Gastroesophageal sphincter (tissue), 4 donors: ENCODE results near the gene WNK2. TPM values are rescaled to one million over a fixed set of nuclear protein-coding genes. Genes with fewer than 3 reads are reported as not detected.
"Not testable (repeated sequence)": the region's sequence is repeated elsewhere in the genome, so short reads cannot be mapped to it uniquely, and the experiment has no call there.

Source experiments
- ATAC-seq: fragments of 150-250 bp; one replicate; pipeline ENCODE4 v1.9.1; 2016; ENCODE audit warnings: mild to moderate bottlenecking, moderate library complexity
- H3K27ac ChIP-seq, 4 donors: fragments of 200-600 bp; sonication (generic) in 3 of 4; 1 replicate in 3 of 4; 2 replicates in 1 of 4; pipeline ENCODE4 v1.5.1; 2016 to 2019
- H3K27me3 ChIP-seq: fragments of 200-600 bp; sonication (generic); one replicate; pipeline ENCODE4 v1.5.1; 2019
- H3K36me3 ChIP-seq, 2 donors: fragments of 200-600 bp; sonication (generic); one replicate each; pipeline ENCODE4 v1.5.1; 2019; ENCODE audit warnings: control low read depth in 1 of 2
- H3K4me1 ChIP-seq, 3 donors: fragments of 200-600 bp; sonication (generic); 1 replicate in 2 of 3; 2 replicates in 1 of 3; pipeline ENCODE4 v1.5.1; 2016 to 2019; ENCODE audit warnings: control low read depth in 2 of 3
- H3K4me3 ChIP-seq, 2 donors: fragments of 200-600 bp; sonication (generic); one replicate each; pipeline ENCODE4 v1.5.1; 2019; ENCODE audit warnings: mild to moderate bottlenecking in 1 of 2, moderate library complexity in 1 of 2
- H3K9me3 ChIP-seq, 3 donors: fragments of 200-600 bp; sonication (generic); one replicate each; pipeline ENCODE4 v1.5.1; 2017 to 2019; ENCODE audit warnings: control low read depth in 2 of 3
- CTCF ChIP-seq, 4 experiments: fragments of 200-600 bp in 2 of 4; fragments of 450-650 bp in 2 of 4; sonication (generic) in 1 of 4; IDR thresholded peaks; one replicate each; pipeline ENCODE4 v1.5.1; 2017 to 2019; ENCODE audit warnings: antibody characterized with exemption in 4 of 4, mild to moderate bottlenecking in 2 of 4, moderate library complexity in 2 of 4
- EP300 ChIP-seq: sonication (generic); formaldehyde crosslinking; IDR thresholded peaks from one replicate; pipeline ENCODE4 v1.6.1; 2017; ENCODE audit warnings: antibody characterized with exemption, mild to moderate bottlenecking
- POLR2A ChIP-seq, 2 donors: fragments of 450-650 bp; IDR thresholded peaks; one replicate each; pipeline ENCODE4 v1.6.1; 2017; ENCODE audit warnings: antibody characterized with exemption in 2 of 2, mild to moderate bottlenecking in 2 of 2, moderate library complexity in 1 of 2
- POLR2AphosphoS5 ChIP-seq: sonication (generic); formaldehyde crosslinking; IDR thresholded peaks from one replicate; pipeline ENCODE4 v1.6.1; 2017; ENCODE audit warnings: antibody characterized with exemption
- WGBS, 2 donors: methylation state at CpG; one replicate each; pipeline ENCODE4 v1.1.5; 2018; ENCODE audit warnings: low coverage in 1 of 2; 5-methylcytosine and 5-hydroxymethylcytosine counted together
- total RNA-seq, 4 donors: library from RNA; depleted of rRNA; stranded (reverse); fragments of >200 nt; gene quantifications; one replicate each; pipeline ENCODE4 v1.1.0, GENCODE V29; 2016

WNK2 gene
- total RNA-seq, 4 donors from 2014 or later, result 26.8 to 104 (median 48.6) TPM

- Histone ChIP-seq H3K27ac (no peak overlapping the region), H3K36me3 (no peaks in the 10 kb centered on the region), H3K4me1 (peaks cover 0 to 8% (median 0%) of the 10 kb centered on the region in 3 donors), H3K27me3 (no peaks in the 10 kb centered on the region), H3K9me3 (no peaks in the 10 kb centered on the region), H3K4me3 (no peak overlapping the region)
- 94 to 100% methylated on average over 1 to 2 of the region's 2 CpGs for WGBS, 2 donors
- no peak for ATAC-seq
- no peak for TF ChIP-seq EP300
- TF ChIP-seq CTCF (IDR thresholded peaks at IDR 0.05), result no peak
These were observed 171.9 kb downstream of the WNK2 start for GRCh38 chr9:93355827-93356226.

GRCh38 chr9:93357649-93358048, 173.7 kb downstream of the WNK2 start:
- TF ChIP-seq EP300 (no peak), POLR2A (IDR thresholded peaks at IDR 0.05) (no peak), POLR2AphosphoS5 (no peak), CTCF (IDR thresholded peaks at IDR 0.05) (no peak)
- H3K36me3 ChIP-seq, result no peaks in the 10 kb centered on the region
- WGBS, 2 donors, result 74 to 75% methylated on average over 4 to 5 of the region's 5 CpGs
- no peak overlapping the region for H3K4me3 ChIP-seq
- H3K4me1 ChIP-seq, result peaks cover 0 to 8% (median 0%) of the 10 kb centered on the region in 3 donors
- no peak overlapping the region for H3K27ac ChIP-seq
- ATAC-seq, result no peak
- H3K9me3 ChIP-seq, result peaks cover 0 to 12% (median 0%) of the 10 kb centered on the region in 3 donors
- no peaks in the 10 kb centered on the region for H3K27me3 ChIP-seq

- WGBS, 2 donors, result 83 to 92% methylated on average over 7 to 8 of the region's 8 CpGs
- ATAC-seq, H3K27me3 ChIP-seq, H3K4me1 ChIP-seq, H3K36me3 ChIP-seq, H3K4me3 ChIP-seq, H3K27ac ChIP-seq: not testable (repeated sequence)
- peaks cover 0 to 14% (median 0%) of the 10 kb centered on the region in 3 donors for H3K9me3 ChIP-seq
These were observed 176.0 kb downstream of the WNK2 start for GRCh38 chr9:93359907-93360306.

GRCh38 chr9:93361995-93362394, 178.1 kb downstream of the WNK2 start:
- H3K27me3 ChIP-seq, result no peaks in the 10 kb centered on the region
- no peak overlapping the region for H3K4me3 ChIP-seq
- no peaks in the 10 kb centered on the region for H3K4me1 ChIP-seq
- no peaks in the 10 kb centered on the region for H3K36me3 ChIP-seq
- H3K27ac ChIP-seq, result no peak overlapping the region
- TF ChIP-seq EP300 (no peak), POLR2A (IDR thresholded peaks at IDR 0.05) (no peak), POLR2AphosphoS5 (no peak), CTCF (IDR thresholded peaks at IDR 0.05) (no peak)
- H3K9me3 ChIP-seq, result peaks cover 0 to 14% (median 0%) of the 10 kb centered on the region in 3 donors
- 64 to 65% methylated on average over 3 of the region's 3 CpGs for WGBS, 2 donors
- no peak for ATAC-seq

GRCh38 chr9:93364734-93365426, 180.9 kb downstream of the WNK2 start:
- Histone ChIP-seq H3K36me3 (no peaks in the 10 kb centered on the region), H3K4me1 (no peaks in the 10 kb centered on the region), H3K4me3 (no peak overlapping the region), H3K9me3 (peaks cover 0 to 14% (median 0%) of the 10 kb centered on the region in 3 donors), H3K27me3 (no peaks in the 10 kb centered on the region), H3K27ac (no peak overlapping the region)
- ATAC-seq, result no peak
- WGBS, 2 donors, result 88 to 93% methylated on average over 2 of the region's 2 CpGs
- TF ChIP-seq EP300, result no peak
- TF ChIP-seq POLR2AphosphoS5, result no peak
- TF ChIP-seq CTCF (IDR thresholded peaks at IDR 0.05), result no peak
- TF ChIP-seq POLR2A (IDR thresholded peaks at IDR 0.05), result no peak
